Kidney (tissue), 14 donors: ENCODE data around the gene DOHH. TPM values are rescaled to one million over a fixed set of nuclear protein-coding genes. Genes with fewer than 3 reads are reported as not detected.

ENCODE experiments used
- DNase-seq, 5 donors: peaks; one replicate each; pipeline ENCODE4 v3.0.0-alpha.2; 2013 to 2020
- FAIRE-seq: peaks from 2 replicates; lab custom pipeline; 2012; peaks lifted over from hg19 to GRCh38; lab: Jason Lieb, UNC
- H3K27ac ChIP-seq, 2 donors: one replicate each; pipeline ENCODE4 v1.7.0; 2013; ENCODE audit warnings: low read depth in 2 of 2, low read length in 2 of 2, inconsistent platforms in 1 of 2
- H3K27me3 ChIP-seq: one replicate; pipeline ENCODE4 v1.7.1; 2013; ENCODE audit warnings: low read length, inconsistent platforms; ENCODE audit not compliant: control insufficient read depth, insufficient read depth
- H3K36me3 ChIP-seq, 3 donors: one replicate each; pipeline versions ENCODE4 v1.7.0 to v1.7.1; 2013; ENCODE audit warnings: low read length in 3 of 3, control low read depth in 1 of 3, inconsistent platforms in 1 of 3; ENCODE audit not compliant: insufficient read depth in 3 of 3, control insufficient read depth in 2 of 3
- H3K4me1 ChIP-seq, 3 donors: one replicate each; pipeline versions ENCODE4 v1.7.0 to v1.7.1; 2013; ENCODE audit warnings: low read length in 3 of 3, inconsistent platforms in 1 of 3, low read depth in 1 of 3; ENCODE audit not compliant: control insufficient read depth in 2 of 3, insufficient read depth in 2 of 3
- H3K4me3 ChIP-seq, 3 donors: one replicate each; pipeline versions ENCODE4 v1.7.0 to v1.8.1; 2013; ENCODE audit warnings: low read length in 3 of 3, control low read depth in 1 of 3, inconsistent platforms in 1 of 3
- H3K9ac ChIP-seq, 3 donors: one replicate each; pipeline versions ENCODE4 v1.7.0 to v1.7.1; 2013; ENCODE audit warnings: low read length in 3 of 3, control low read depth in 1 of 3, inconsistent platforms in 1 of 3
- H3K9me3 ChIP-seq, 3 donors: one replicate each; pipeline versions ENCODE4 v1.7.0 to v1.7.1; 2013; ENCODE audit warnings: low read length in 3 of 3, control low read depth in 1 of 3, inconsistent platforms in 1 of 3; ENCODE audit not compliant: control insufficient read depth in 2 of 3, insufficient read depth in 1 of 3
- intact Hi-C: fragments of 100-400 bp; cut with DNase I; formaldehyde crosslinking; loops from one replicate; pipeline ENCODE4 v1.11.1; 2022
- polyA plus RNA-seq: library from polyadenylated mRNA; stranded (reverse); fragments of 350-450 nt; fragmentation: Illumina TruSeq; extraction: RNeasy Lipid Tissue Mini Kit (QIAGEN cat#74804); gene quantifications from one replicate; pipeline ENCODE4 v1.2.3, GENCODE V29; 2014; ENCODE audit warnings: low read depth, low replicate concordance; ENCODE audit not compliant: insufficient read depth
- total RNA-seq: library from RNA; stranded (reverse); fragmentation: NEBNext Ultra II Directional; extraction: Animal tissue kit (Norgen Biotek cat#: 25700); gene quantifications from one replicate; pipeline ENCODE4 v1.2.1, GENCODE V29; 2021
- TF ChIP-seq, protein P1 (sequence below): IDR thresholded peaks from 3 replicates; pipeline ENCODE4 v1.5.1; 2012; ENCODE audit warnings: mild to moderate bottlenecking, moderate library complexity, borderline replicate concordance; ENCODE audit not compliant: insufficient read depth; ENCODE audit errors: extremely low read depth
- donor health status: control.
- donor health status: control.
- donor health status: control.
- donor health status: control.
- donor health status: control.
- donor health status: DM: yes; HTN: yes; CAD: no.
- donor health status: Normal renal cell carcinoma (clear cell type).

DOHH gene
- total and polyA plus RNA-seq, 2 donors from 2014 or later, result 12.2 to 20.2 TPM

DNA sequence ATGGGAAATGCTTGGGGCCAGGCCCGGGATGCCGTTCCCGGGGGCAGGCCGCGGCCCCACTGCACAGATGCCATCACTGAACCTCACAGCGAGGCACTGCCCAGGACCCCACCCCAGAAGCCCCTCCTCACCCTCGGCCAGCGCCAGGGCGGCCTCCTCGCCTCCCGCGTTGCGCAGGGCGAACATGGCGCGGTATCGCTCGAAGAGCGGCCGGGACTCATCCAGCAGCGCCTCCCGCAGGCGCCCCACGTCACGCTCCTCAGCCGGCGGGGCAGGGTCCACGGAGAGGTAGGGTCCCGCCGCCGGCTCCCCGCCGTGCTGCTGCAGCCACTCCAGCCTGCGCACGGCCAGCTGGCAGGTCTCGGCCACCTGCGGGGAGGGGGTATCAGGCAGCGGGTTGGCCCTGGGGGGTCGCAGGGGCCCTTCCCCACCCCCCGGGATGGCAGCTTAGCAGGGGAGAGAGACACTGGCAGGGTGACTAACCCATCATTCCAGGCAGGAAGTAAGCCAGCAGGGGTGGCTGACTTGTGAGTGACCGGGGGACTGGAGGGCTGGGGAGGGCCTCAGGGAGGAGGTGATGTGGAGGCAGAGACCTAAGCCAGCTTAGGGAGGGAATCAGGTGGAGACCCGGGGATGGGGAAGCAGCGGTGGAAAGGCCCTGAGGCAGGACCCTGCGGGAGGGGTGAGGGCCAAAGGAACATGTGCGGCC lies 8.2 kb downstream of the DOHH start:
- Histone ChIP-seq H3K27me3 (no peaks in the 10 kb centered on the region), H3K36me3 (peaks cover 2 to 14% (median 7%) of the 10 kb centered on the region in 3 donors), H3K4me1 (peaks cover 0 to 2% (median 0%) of the 10 kb centered on the region in 3 donors), H3K4me3 (no peak overlapping the region), H3K9ac (no peak overlapping the region), H3K27ac (no peak overlapping the region), H3K9me3 (no peaks in the 10 kb centered on the region)
- DNase-seq (no peak), FAIRE-seq (no peak)
- TF ChIP-seq, protein P1, sequence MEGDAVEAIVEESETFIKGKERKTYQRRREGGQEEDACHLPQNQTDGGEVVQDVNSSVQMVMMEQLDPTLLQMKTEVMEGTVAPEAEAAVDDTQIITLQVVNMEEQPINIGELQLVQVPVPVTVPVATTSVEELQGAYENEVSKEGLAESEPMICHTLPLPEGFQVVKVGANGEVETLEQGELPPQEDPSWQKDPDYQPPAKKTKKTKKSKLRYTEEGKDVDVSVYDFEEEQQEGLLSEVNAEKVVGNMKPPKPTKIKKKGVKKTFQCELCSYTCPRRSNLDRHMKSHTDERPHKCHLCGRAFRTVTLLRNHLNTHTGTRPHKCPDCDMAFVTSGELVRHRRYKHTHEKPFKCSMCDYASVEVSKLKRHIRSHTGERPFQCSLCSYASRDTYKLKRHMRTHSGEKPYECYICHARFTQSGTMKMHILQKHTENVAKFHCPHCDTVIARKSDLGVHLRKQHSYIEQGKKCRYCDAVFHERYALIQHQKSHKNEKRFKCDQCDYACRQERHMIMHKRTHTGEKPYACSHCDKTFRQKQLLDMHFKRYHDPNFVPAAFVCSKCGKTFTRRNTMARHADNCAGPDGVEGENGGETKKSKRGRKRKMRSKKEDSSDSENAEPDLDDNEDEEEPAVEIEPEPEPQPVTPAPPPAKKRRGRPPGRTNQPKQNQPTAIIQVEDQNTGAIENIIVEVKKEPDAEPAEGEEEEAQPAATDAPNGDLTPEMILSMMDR, result no peak
- intact Hi-C loops, result no loop called here

DNA sequence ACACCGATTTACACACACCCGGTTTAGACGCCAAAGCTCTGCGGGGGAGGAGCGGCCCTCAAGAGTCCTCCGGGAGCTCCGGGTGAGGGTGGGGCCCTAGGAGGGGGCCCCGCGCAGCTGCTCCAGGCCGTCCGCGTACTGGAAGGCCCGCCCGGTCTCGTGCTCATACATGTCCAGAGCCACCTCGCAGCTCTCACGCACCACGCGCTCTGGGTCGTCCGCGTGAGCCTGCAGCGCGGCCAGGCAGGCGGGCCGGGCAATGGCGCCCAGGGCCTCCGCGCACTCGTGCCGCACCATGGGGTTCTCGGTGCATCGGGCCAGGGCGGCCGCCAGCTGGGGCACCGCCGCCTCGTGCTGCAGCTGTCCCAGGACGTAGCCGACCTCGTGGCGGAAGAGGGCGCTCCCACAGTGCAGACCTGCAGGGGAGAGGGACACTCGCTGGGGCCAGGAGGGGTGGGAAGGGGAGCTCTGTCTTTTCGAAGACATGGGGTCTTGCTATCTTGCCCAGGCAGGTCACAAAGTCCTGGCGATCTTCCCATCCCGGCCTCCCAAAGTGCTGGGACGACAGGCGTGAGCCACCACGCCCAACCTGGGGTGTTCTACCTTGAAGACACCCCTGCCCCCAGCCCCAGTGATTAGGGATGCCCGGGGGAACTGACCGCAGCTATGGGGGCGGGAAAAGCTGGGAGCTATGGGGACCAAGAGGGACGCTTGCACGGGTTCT lies 8.9 kb downstream of the DOHH start:
- no peaks in the 10 kb centered on the region for H3K27me3 ChIP-seq

DNA sequence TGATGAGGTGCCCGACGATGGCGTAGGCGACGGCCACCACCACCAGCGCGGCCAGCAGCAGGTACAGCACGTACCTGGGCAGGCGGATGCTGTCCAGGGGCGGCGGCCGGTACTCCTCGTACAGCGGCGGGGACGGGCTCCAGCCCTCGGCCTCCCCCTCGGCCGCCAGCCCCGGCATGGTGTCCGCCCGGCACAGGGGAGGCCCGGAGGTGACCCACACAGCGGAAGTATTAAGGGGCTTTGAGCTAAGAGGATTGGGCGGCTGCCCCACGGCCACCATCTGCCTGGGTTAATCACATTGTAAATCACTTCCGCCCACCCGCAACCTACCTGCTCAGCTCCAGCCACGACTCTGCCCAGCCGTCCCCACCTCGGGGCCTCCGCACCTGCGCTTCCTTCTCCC lies 17.2 kb downstream of the DOHH start, which contains the start of gene SMIM44:
TSS of gene SMIM44 (minus strand) at position 216 of the 403 bp plus-strand sequence. CDS start at position 178, 38 bp downstream.
- no peaks in the 10 kb centered on the region for H3K27me3 ChIP-seq
- H3K36me3 ChIP-seq, result peaks cover 0 to under 1% (median 0%) of the 10 kb centered on the region in 3 donors
- no peaks in the 10 kb centered on the region for H3K9me3 ChIP-seq
- no peak for FAIRE-seq
- intact Hi-C loops, result no loop called here
- H3K4me1 ChIP-seq, result peaks cover 0 to 10% (median 0%) of the 10 kb centered on the region in 3 donors
- TF ChIP-seq, protein P1, result no peak
- no peak within 1 kb of the TSS for H3K27ac ChIP-seq
- peak within 1 kb of the TSS in 1 of 3 donors; percentile 51 for H3K9ac ChIP-seq
- H3K4me3 ChIP-seq, result no peak within 1 kb of the TSS
- no peak for DNase-seq

More for the DNA sequence above, 8.9 kb downstream of the DOHH start:
- DNase-seq (no peak), FAIRE-seq (no peak)
- Histone ChIP-seq H3K4me3 (no peak overlapping the region), H3K27ac (no peak overlapping the region), H3K4me1 (no peaks in the 10 kb centered on the region), H3K9ac (no peak overlapping the region), H3K36me3 (peaks cover 2 to 14% (median 7%) of the 10 kb centered on the region in 3 donors), H3K9me3 (no peaks in the 10 kb centered on the region)
- TF ChIP-seq, protein P1, result no peak
- intact Hi-C loops, result no loop called here
